ENCODE results near the gene KBTBD6. TPM values are rescaled to one million over a fixed set of nuclear protein-coding genes. Genes with fewer than 3 reads are reported as not detected.

Gene KBTBD6
- total and polyA plus RNA-seq, 2 of the 8 experiments (the other 6 are each of a cell fraction or from before 2014, with no cell fraction given): 4.5 to 11.3 TPM

- no peak for TF ChIP-seq CHD7 (IDR thresholded peaks at IDR 0.05; ENCODE audit: insufficient replicate concordance, low read length)
Observed at GRCh38 chr13:41150058-41150457, 17.5 kb upstream of the KBTBD6 start (continued).

All from H1 (cell line).